Measurements from ENCODE around the gene JMJD1C.

Gene JMJD1C

GRCh38 chr10:63228237-63228636 is 237.5 kb downstream of the JMJD1C start:
- H3K4me1 ChIP-seq (ENCODE audit: control insufficient read depth, low read length), result peaks cover 24% of the 10 kb centered on the region
- H3K36me3 ChIP-seq (ENCODE audit: control insufficient read depth, low read length), result peaks cover 13% of the 10 kb centered on the region

DNA sequence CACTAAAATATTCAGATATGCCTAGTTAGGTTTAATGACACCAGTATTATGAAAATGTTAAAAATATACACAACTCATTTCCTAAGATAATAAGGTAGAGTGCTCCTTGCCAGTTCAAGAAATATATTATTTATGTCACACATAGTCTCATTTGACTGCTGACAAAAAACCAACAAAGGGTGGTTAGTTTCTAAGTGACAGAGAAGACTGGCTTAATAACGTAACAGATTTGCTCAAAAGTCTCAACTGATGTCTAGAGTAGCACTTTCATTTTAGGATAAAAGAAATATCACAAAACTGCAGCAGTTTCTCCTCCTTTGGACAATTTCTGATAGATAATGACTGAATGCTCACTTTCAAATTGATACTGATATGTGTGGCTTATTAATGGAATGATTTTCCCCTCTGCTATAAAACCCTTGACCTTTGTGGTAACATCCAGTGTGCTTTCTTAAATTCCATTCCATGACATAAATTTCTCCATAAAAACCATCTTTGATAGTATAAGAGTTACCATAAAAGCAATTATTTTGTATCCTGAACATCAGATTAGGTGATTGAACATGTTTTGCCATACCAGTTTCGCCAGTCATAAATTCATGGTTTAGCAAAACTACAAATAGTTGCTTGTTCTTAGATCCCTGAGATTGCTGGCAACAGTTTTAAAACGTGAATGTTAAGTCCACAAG is 238.4 kb downstream of the JMJD1C start:
- peaks cover 4% of the 10 kb centered on the region for H3F3A ChIP-seq (ENCODE audit: control insufficient read depth, insufficient read depth)
- no peak overlapping the region for H3K4me2 ChIP-seq (ENCODE audit: low read length)
- no peaks in the 10 kb centered on the region for H3K9me3 ChIP-seq (ENCODE audit: control insufficient read depth, insufficient read depth, low read length)
- no peaks in the 10 kb centered on the region for H3K27me3 ChIP-seq (ENCODE audit: control insufficient read depth, low read length)
- H3K9me2 ChIP-seq (replicated peaks; ENCODE audit: control insufficient read depth, low read length), result no peaks in the 10 kb centered on the region
- peaks cover 10% of the 10 kb centered on the region for H3K36me3 ChIP-seq (ENCODE audit: control insufficient read depth, low read length)
- peaks cover 27% of the 10 kb centered on the region for H4K20me1 ChIP-seq (ENCODE audit: control insufficient read depth, insufficient read depth, low read depth, low read length)
- H3K4me3 ChIP-seq (ENCODE audit: low read length), result no peak overlapping the region
- H3K79me2 ChIP-seq (ENCODE audit: control insufficient read depth, low read length), result peaks cover 92% of the 10 kb centered on the region
- peaks cover 24% of the 10 kb centered on the region for H3K4me1 ChIP-seq (ENCODE audit: control insufficient read depth, low read length)
- TF ChIP-seq, protein P1, sequence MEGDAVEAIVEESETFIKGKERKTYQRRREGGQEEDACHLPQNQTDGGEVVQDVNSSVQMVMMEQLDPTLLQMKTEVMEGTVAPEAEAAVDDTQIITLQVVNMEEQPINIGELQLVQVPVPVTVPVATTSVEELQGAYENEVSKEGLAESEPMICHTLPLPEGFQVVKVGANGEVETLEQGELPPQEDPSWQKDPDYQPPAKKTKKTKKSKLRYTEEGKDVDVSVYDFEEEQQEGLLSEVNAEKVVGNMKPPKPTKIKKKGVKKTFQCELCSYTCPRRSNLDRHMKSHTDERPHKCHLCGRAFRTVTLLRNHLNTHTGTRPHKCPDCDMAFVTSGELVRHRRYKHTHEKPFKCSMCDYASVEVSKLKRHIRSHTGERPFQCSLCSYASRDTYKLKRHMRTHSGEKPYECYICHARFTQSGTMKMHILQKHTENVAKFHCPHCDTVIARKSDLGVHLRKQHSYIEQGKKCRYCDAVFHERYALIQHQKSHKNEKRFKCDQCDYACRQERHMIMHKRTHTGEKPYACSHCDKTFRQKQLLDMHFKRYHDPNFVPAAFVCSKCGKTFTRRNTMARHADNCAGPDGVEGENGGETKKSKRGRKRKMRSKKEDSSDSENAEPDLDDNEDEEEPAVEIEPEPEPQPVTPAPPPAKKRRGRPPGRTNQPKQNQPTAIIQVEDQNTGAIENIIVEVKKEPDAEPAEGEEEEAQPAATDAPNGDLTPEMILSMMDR (IDR thresholded peaks at IDR 0.05; ENCODE audit: low read depth, low read length, poor library complexity, severe bottlenecking), result no peak
- no peak for TF ChIP-seq EZH2phosphoT487 (IDR thresholded peaks at IDR 0.05; ENCODE audit: borderline replicate concordance, low read length)
- H3K27ac ChIP-seq (ENCODE audit: low read depth, low read length), result no peak overlapping the region

More at GRCh38 chr10:63228237-63228636, 237.5 kb downstream of the JMJD1C start:
- TF ChIP-seq EZH2phosphoT487 (IDR thresholded peaks at IDR 0.05; ENCODE audit: borderline replicate concordance, low read length), result no peak
- TF ChIP-seq, protein P1 (IDR thresholded peaks at IDR 0.05; ENCODE audit: low read depth, low read length, poor library complexity, severe bottlenecking), result no peak
- Histone ChIP-seq H3K27ac (ENCODE audit: low read depth, low read length) (no peak overlapping the region), H3K4me2 (ENCODE audit: low read length) (no peak overlapping the region), H3K9me2 (replicated peaks; ENCODE audit: control insufficient read depth, low read length) (no peaks in the 10 kb centered on the region), H3K27me3 (ENCODE audit: control insufficient read depth, low read length) (no peaks in the 10 kb centered on the region), H3F3A (ENCODE audit: control insufficient read depth, insufficient read depth) (peaks cover 4% of the 10 kb centered on the region), H3K79me2 (ENCODE audit: control insufficient read depth, low read length) (peaks cover 95% of the 10 kb centered on the region), H3K9me3 (ENCODE audit: control insufficient read depth, insufficient read depth, low read length) (no peaks in the 10 kb centered on the region), H4K20me1 (ENCODE audit: control insufficient read depth, insufficient read depth, low read depth, low read length) (peaks cover 29% of the 10 kb centered on the region), H3K4me3 (ENCODE audit: low read length) (no peak overlapping the region)

- peaks cover 42% of the 10 kb centered on the region for H3K4me1 ChIP-seq (ENCODE audit: control insufficient read depth, low read length)
- H3K36me3 ChIP-seq (ENCODE audit: control insufficient read depth, low read length), result peaks cover 3% of the 10 kb centered on the region; the same call in 1 of the 2 replicates
- no peaks in the 10 kb centered on the region for H3K9me3 ChIP-seq (ENCODE audit: control insufficient read depth, insufficient read depth, low read length)
- H3F3A ChIP-seq (ENCODE audit: control insufficient read depth, insufficient read depth), result peaks cover under 1% of the 10 kb centered on the region
- no peak overlapping the region for H3K4me3 ChIP-seq (ENCODE audit: low read length)
- no peak overlapping the region for H3K27ac ChIP-seq (ENCODE audit: low read depth, low read length)
- no peak overlapping the region for H3K4me2 ChIP-seq (ENCODE audit: low read length)
- H4K20me1 ChIP-seq (ENCODE audit: control insufficient read depth, insufficient read depth, low read depth, low read length), result peaks cover 21% of the 10 kb centered on the region
- no peaks in the 10 kb centered on the region for H3K27me3 ChIP-seq (ENCODE audit: control insufficient read depth, low read length)
- H3K79me2 ChIP-seq (ENCODE audit: control insufficient read depth, low read length), result peaks cover 87% of the 10 kb centered on the region
- TF ChIP-seq, protein P1 (IDR thresholded peaks at IDR 0.05; ENCODE audit: low read depth, low read length, poor library complexity, severe bottlenecking), result no peak
- no peak for TF ChIP-seq EZH2phosphoT487 (IDR thresholded peaks at IDR 0.05; ENCODE audit: borderline replicate concordance, low read length)
- H3K9me2 ChIP-seq (replicated peaks; ENCODE audit: control insufficient read depth, low read length), result no peaks in the 10 kb centered on the region
Observed at GRCh38 chr10:63224241-63224640, 241.5 kb downstream of the JMJD1C start.
